HG03196 (cell line): Measurements from ENCODE around the gene UBAC2.

Source experiments
- ATAC-seq: cut with Tn5 transposase; IDR thresholded peaks from one replicate; pipeline ENCODE4 v1.9.1; 2021; ENCODE audit not compliant: unreplicated experiment

Gene UBAC2

GRCh38 chr13:99200432-99201167 lies at the start of gene UBAC2:
UBAC2 (plus strand) TSS chr13:99200854; CDS start chr13:99200909, 55 bp downstream.
- peak; percentile 61 for ATAC-seq

- peak; percentile 90 for ATAC-seq
Measured at GRCh38 chr13:99151516-99151915, 49.1 kb upstream of the UBAC2 start.

GRCh38 chr13:99153219-99153618 lies 47.4 kb upstream of the UBAC2 start:
- ATAC-seq = no peak

- ATAC-seq = no peak
Measured at GRCh38 chr13:99154064-99154463, 46.6 kb upstream of the UBAC2 start.

- ATAC-seq = no peak
Measured at GRCh38 chr13:99155821-99156220, 44.8 kb upstream of the UBAC2 start.

GRCh38 chr13:99157046-99157445 lies 43.6 kb upstream of the UBAC2 start:
- ATAC-seq = no peak

GRCh38 chr13:99158846-99159245 lies 41.8 kb upstream of the UBAC2 start:
- ATAC-seq = no peak

GRCh38 chr13:99159331-99160061 lies 41.2 kb upstream of the UBAC2 start:
- ATAC-seq = no peak

- no peak for ATAC-seq
Measured at GRCh38 chr13:99160415-99160814, 40.2 kb upstream of the UBAC2 start.

GRCh38 chr13:99161512-99161911 lies 39.1 kb upstream of the UBAC2 start:
- no peak for ATAC-seq

- no peak for ATAC-seq
Measured at GRCh38 chr13:99162567-99163361, 37.9 kb upstream of the UBAC2 start.

GRCh38 chr13:99164226-99164625 lies 36.4 kb upstream of the UBAC2 start:
- no peak for ATAC-seq

GRCh38 chr13:99165753-99166587 lies 34.7 kb upstream of the UBAC2 start:
- ATAC-seq = no peak

- no peak for ATAC-seq
Measured at GRCh38 chr13:99172951-99173350, 27.7 kb upstream of the UBAC2 start.

GRCh38 chr13:99173606-99174005 lies 27.0 kb upstream of the UBAC2 start:
- ATAC-seq = no peak

- no peak for ATAC-seq
Measured at GRCh38 chr13:99174533-99175100, 26.0 kb upstream of the UBAC2 start.

- ATAC-seq = peak; percentile 82
Measured at GRCh38 chr13:99176309-99177276, 24.1 kb upstream of the UBAC2 start.

GRCh38 chr13:99178636-99179035 lies 22.0 kb upstream of the UBAC2 start:
- no peak for ATAC-seq

- ATAC-seq = no peak
Measured at GRCh38 chr13:99179460-99179859, 21.2 kb upstream of the UBAC2 start.
